ENCODE measurements around the gene LHFPL2. TPM values are rescaled to one million over a fixed set of nuclear protein-coding genes. Genes with fewer than 3 reads are reported as not detected.

LHFPL2 gene
- total RNA-seq, 1 experiment from 2014 or later = 4.8 TPM

DNA sequence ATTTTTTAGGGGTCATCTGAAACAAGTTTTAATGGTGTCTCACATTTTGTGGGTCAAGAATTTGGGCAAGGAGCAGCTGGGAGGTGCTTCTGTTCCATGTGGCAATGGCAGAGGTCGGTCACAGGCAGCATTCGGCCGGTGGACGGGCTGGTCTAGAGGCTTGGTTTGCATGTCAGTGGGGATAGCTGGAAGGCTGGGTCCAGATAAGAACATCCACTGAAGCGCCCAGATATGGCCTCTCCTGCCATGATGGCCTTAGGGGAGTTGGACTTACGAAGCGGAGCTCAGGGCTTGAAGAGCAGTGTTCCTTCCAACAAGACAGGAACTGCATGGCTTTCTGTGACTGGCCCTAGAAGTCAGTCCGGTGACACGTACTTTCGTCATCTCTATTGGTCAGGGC lies 30.3 kb downstream of the LHFPL2 start:
- Histone ChIP-seq H3K27me3 (ENCODE audit: low read length) (no peaks in the 10 kb centered on the region), H3K27ac (ENCODE audit: low read length) (no peak overlapping the region), H3K4me3 (ENCODE audit: low read length) (no peak overlapping the region), H2AFZ (ENCODE audit: low read length) (no peak overlapping the region), H3K9me3 (ENCODE audit: low read length) (no peaks in the 10 kb centered on the region), H3K4me2 (ENCODE audit: low read depth, low read length, poor library complexity, severe bottlenecking) (no peak overlapping the region), H3K36me3 (ENCODE audit: insufficient read depth, low read length) (no peaks in the 10 kb centered on the region), H4K20me1 (ENCODE audit: insufficient read depth, low read depth, low read length) (no peaks in the 10 kb centered on the region), H3K9me2 (replicated peaks; ENCODE audit: insufficient read depth, low read length) (no peaks in the 10 kb centered on the region), H3K9ac (ENCODE audit: low read length) (no peak overlapping the region), H3K79me2 (ENCODE audit: low read length) (no peaks in the 10 kb centered on the region), H3K4me1 (ENCODE audit: low read length) (no peaks in the 10 kb centered on the region)
- DNase-seq = no peak

DNA sequence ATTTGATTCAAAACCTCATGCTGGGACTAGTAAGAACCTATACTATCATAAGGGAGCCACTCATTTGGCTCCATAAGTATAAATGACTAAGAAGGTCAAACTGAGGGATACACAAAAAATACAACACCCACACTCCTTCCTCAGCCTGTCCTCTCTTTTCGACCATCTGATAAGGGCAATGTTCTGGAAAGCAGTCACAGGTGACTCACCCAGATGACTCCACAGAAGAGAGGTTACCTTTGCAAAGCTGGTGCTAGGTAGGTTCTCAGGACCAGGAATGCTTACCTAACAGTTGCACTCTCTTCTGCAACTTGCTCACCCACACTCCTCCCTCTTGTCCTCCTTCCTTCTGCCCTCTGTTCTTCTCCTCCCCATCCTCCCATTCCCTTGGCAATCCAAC lies 32.9 kb downstream of the LHFPL2 start:
- Histone ChIP-seq H3K4me2 (ENCODE audit: low read depth, low read length, poor library complexity, severe bottlenecking) (no peak overlapping the region), H3K9ac (ENCODE audit: low read length) (no peak overlapping the region), H4K20me1 (ENCODE audit: insufficient read depth, low read depth, low read length) (no peaks in the 10 kb centered on the region), H3K9me3 (ENCODE audit: low read length) (no peaks in the 10 kb centered on the region), H3K27ac (ENCODE audit: low read length) (no peak overlapping the region), H3K4me1 (ENCODE audit: low read length) (no peaks in the 10 kb centered on the region), H3K36me3 (ENCODE audit: insufficient read depth, low read length) (no peaks in the 10 kb centered on the region), H3K9me2 (replicated peaks; ENCODE audit: insufficient read depth, low read length) (no peaks in the 10 kb centered on the region), H3K27me3 (ENCODE audit: low read length) (no peaks in the 10 kb centered on the region), H3K4me3 (ENCODE audit: low read length) (no peak overlapping the region), H2AFZ (ENCODE audit: low read length) (no peak overlapping the region), H3K79me2 (ENCODE audit: low read length) (no peaks in the 10 kb centered on the region)
- DNase-seq = no peak

DNA sequence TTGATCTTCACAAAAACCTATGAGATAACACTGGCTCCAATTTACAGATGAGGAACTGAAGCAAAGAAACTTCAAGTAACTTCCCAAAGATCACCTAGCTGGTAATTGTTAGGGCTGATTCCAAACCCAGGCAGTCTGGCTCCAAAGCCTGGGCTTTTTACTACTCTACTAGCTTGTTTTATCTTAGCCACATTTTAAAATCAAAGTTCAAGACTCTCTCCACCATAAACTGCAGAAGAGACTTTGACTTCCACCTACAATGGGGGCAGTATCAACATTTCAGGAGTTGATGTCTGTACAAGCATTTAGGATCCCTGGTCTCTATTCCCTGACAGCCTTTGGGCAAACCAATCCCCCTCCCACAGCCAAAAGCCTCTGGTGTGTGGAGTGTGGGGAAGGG lies 33.8 kb downstream of the LHFPL2 start:
- Histone ChIP-seq H3K9ac (ENCODE audit: low read length) (no peak overlapping the region), H3K9me2 (replicated peaks; ENCODE audit: insufficient read depth, low read length) (no peaks in the 10 kb centered on the region), H3K27me3 (ENCODE audit: low read length) (no peaks in the 10 kb centered on the region), H3K79me2 (ENCODE audit: low read length) (no peaks in the 10 kb centered on the region), H3K4me1 (ENCODE audit: low read length) (no peaks in the 10 kb centered on the region), H3K9me3 (ENCODE audit: low read length) (no peaks in the 10 kb centered on the region), H3K4me3 (ENCODE audit: low read length) (no peak overlapping the region), H2AFZ (ENCODE audit: low read length) (no peak overlapping the region), H3K4me2 (ENCODE audit: low read depth, low read length, poor library complexity, severe bottlenecking) (no peak overlapping the region), H3K36me3 (ENCODE audit: insufficient read depth, low read length) (no peaks in the 10 kb centered on the region), H3K27ac (ENCODE audit: low read length) (no peak overlapping the region), H4K20me1 (ENCODE audit: insufficient read depth, low read depth, low read length) (no peaks in the 10 kb centered on the region)
- DNase-seq = no peak

DNA sequence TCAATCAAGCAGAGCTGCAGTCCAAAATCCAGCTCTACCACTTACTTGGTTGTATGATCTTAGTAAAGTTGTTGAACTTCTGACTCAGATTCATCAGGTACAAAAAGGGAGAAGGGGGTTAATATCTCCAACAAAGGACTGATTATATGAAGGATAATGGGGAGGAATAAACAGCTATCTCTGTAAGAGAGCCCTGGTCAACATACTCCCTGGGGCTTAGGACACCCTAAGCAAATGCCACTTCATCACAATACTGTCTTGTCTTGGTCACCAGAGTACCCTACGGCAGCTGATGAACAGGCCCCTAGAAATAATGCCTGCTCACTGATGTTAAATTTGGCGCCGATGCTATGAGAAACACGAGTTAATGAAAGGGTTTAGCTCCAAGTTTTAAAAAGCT lies 34.8 kb downstream of the LHFPL2 start:
- Histone ChIP-seq H2AFZ (ENCODE audit: low read length) (no peak overlapping the region), H3K4me3 (ENCODE audit: low read length) (no peak overlapping the region), H3K27ac (ENCODE audit: low read length) (no peak overlapping the region), H3K4me1 (ENCODE audit: low read length) (no peaks in the 10 kb centered on the region), H3K9ac (ENCODE audit: low read length) (no peak overlapping the region), H3K9me3 (ENCODE audit: low read length) (no peaks in the 10 kb centered on the region), H3K27me3 (ENCODE audit: low read length) (no peaks in the 10 kb centered on the region), H3K79me2 (ENCODE audit: low read length) (no peaks in the 10 kb centered on the region), H4K20me1 (ENCODE audit: insufficient read depth, low read depth, low read length) (no peaks in the 10 kb centered on the region), H3K4me2 (ENCODE audit: low read depth, low read length, poor library complexity, severe bottlenecking) (no peak overlapping the region), H3K9me2 (replicated peaks; ENCODE audit: insufficient read depth, low read length) (no peaks in the 10 kb centered on the region), H3K36me3 (ENCODE audit: insufficient read depth, low read length) (no peaks in the 10 kb centered on the region)
- DNase-seq = no peak

DNA sequence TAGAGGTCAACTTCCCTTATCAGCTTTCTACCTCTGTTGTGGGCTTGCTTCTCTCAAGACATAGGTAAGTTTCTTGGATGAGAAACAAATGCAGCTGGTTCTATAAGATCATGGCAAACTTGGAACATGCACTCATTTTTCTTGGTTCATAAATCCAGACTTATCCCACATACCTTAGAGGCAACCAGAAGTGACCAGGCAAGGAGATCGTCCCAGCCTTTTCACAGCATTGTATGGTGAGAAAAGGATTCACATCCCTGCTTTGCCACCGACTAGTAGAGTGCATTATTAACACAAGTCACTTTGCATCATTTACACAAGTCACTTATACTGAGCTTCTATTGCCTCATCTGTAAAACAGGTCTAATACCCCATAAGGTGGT lies 35.4 kb downstream of the LHFPL2 start:
- Histone ChIP-seq H4K20me1 (ENCODE audit: insufficient read depth, low read depth, low read length) (no peaks in the 10 kb centered on the region), H3K4me1 (ENCODE audit: low read length) (no peaks in the 10 kb centered on the region), H3K79me2 (ENCODE audit: low read length) (no peaks in the 10 kb centered on the region), H3K9me3 (ENCODE audit: low read length) (no peaks in the 10 kb centered on the region), H3K9ac (ENCODE audit: low read length) (no peak overlapping the region), H3K27ac (ENCODE audit: low read length) (no peak overlapping the region), H3K36me3 (ENCODE audit: insufficient read depth, low read length) (no peaks in the 10 kb centered on the region), H2AFZ (ENCODE audit: low read length) (no peak overlapping the region), H3K4me2 (ENCODE audit: low read depth, low read length, poor library complexity, severe bottlenecking) (no peak overlapping the region), H3K4me3 (ENCODE audit: low read length) (no peak overlapping the region), H3K27me3 (ENCODE audit: low read length) (no peaks in the 10 kb centered on the region), H3K9me2 (replicated peaks; ENCODE audit: insufficient read depth, low read length) (no peaks in the 10 kb centered on the region)
- DNase-seq = no peak

DNA sequence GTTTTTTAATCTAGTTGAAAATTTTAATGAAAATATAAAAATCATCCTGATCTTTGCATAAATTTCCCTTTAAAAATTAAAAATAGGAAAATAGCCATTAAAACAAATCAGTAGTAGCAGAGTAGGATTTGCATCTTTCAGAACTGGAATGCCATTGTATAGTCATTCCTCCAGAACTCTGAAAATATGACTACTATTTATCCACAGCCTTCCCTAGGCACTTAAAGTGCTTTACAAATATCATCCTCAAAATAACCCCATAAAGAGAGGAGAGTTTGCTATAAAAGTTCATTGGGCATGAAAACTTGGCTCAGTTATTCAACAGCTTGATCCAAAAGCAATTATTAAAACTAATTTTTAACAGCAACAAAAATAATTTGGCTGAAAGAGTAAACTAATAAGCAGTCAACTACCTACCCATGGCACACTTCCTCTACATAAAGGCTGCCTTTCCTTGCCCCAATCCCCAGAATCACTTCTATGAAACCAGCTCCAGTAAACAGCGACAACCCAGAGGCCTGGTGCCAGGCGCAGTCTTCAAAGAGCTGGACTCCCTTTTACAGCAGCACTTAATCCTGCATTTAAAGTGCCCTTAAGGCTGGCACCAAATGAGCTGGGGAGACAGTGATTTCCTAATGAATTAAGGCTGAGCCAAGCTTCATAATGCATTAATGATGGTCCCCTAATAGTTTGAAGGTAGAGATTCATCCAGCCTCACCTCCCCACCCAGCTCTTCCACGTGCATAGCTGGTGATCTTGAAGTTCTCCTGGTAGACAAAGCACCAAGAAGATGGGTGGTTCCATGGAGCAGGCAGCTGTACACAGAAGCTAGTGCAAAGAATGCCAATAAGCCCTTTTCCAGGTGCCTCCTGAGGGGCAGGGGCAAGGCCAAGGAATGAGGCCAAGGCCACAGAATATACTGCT lies 36.1 kb downstream of the LHFPL2 start:
- no peak overlapping the region for H3K9ac ChIP-seq (ENCODE audit: low read length)
- H3K79me2 ChIP-seq (ENCODE audit: low read length) = no peaks in the 10 kb centered on the region
- no peak overlapping the region for H2AFZ ChIP-seq (ENCODE audit: low read length)
- H3K27ac ChIP-seq (ENCODE audit: low read length) = no peak overlapping the region
- H4K20me1 ChIP-seq (ENCODE audit: insufficient read depth, low read depth, low read length) = no peaks in the 10 kb centered on the region
- no peaks in the 10 kb centered on the region for H3K9me3 ChIP-seq (ENCODE audit: low read length)
- no peaks in the 10 kb centered on the region for H3K9me2 ChIP-seq (replicated peaks; ENCODE audit: insufficient read depth, low read length)
- DNase-seq = no peak
- H3K36me3 ChIP-seq (ENCODE audit: insufficient read depth, low read length) = no peaks in the 10 kb centered on the region
- no peaks in the 10 kb centered on the region for H3K27me3 ChIP-seq (ENCODE audit: low read length)
- H3K4me2 ChIP-seq (ENCODE audit: low read depth, low read length, poor library complexity, severe bottlenecking) = no peak overlapping the region
- H3K4me1 ChIP-seq (ENCODE audit: low read length) = no peaks in the 10 kb centered on the region
- no peak overlapping the region for H3K4me3 ChIP-seq (ENCODE audit: low read length)

DNA sequence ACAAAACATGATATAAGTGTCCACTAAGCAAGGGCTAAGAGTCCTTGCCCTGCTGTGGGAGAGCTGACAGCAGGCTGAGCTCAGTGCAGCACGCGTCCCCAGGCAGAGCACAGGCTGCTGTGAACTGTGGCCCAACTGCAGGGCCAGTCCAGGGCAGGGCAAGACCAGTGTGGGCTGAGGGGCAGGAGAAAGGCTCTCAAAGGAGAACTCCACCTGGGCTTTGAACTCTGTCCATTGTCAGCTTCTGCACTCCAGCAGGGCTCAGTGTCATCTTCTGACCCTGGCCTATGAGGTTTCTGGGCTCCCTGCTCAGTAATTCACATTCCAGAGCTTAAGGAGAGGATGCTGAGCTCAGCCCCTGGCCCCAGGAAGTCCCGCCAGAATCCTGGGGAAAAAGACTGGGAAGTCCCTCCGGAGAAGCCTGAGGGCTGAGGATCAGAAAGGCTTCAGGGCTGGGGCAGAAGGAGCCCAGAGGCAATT lies 37.4 kb downstream of the LHFPL2 start:
- H3K27ac ChIP-seq (ENCODE audit: low read length) = no peak overlapping the region
- H3K4me2 ChIP-seq (ENCODE audit: low read depth, low read length, poor library complexity, severe bottlenecking) = no peak overlapping the region
- no peak overlapping the region for H3K9ac ChIP-seq (ENCODE audit: low read length)
- H3K27me3 ChIP-seq (ENCODE audit: low read length) = no peaks in the 10 kb centered on the region
- no peaks in the 10 kb centered on the region for H4K20me1 ChIP-seq (ENCODE audit: insufficient read depth, low read depth, low read length)
- H2AFZ ChIP-seq (ENCODE audit: low read length) = no peak overlapping the region
- no peaks in the 10 kb centered on the region for H3K9me3 ChIP-seq (ENCODE audit: low read length)
- no peaks in the 10 kb centered on the region for H3K4me1 ChIP-seq (ENCODE audit: low read length)
- H3K9me2 ChIP-seq (replicated peaks; ENCODE audit: insufficient read depth, low read length) = no peaks in the 10 kb centered on the region
- H3K4me3 ChIP-seq (ENCODE audit: low read length) = no peak overlapping the region
- no peaks in the 10 kb centered on the region for H3K36me3 ChIP-seq (ENCODE audit: insufficient read depth, low read length)
- no peaks in the 10 kb centered on the region for H3K79me2 ChIP-seq (ENCODE audit: low read length)
- DNase-seq = no peak

DNA sequence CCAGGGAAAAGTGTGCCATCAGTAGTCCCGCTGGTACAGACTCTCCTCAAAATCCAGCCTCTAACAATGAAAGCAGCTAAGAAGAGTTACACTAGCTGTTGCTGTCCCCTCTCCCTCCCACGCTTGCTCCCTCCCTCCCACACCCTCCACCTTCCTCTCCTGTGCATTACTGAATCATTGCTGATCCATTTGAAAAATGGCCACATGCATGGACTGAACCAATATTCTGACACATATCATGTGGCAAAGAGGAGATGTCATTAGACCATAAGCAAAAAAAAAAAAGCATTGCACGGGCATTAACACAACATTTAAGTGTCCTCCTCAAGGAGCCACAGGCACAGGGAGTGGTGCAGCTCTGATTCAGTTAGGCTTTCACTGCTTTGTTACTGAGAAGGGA lies 37.9 kb downstream of the LHFPL2 start:
- H3K36me3 ChIP-seq (ENCODE audit: insufficient read depth, low read length) = no peaks in the 10 kb centered on the region
- no peak overlapping the region for H3K4me2 ChIP-seq (ENCODE audit: low read depth, low read length, poor library complexity, severe bottlenecking)
- H3K4me1 ChIP-seq (ENCODE audit: low read length) = no peaks in the 10 kb centered on the region
- H3K4me3 ChIP-seq (ENCODE audit: low read length) = no peak overlapping the region
- H3K9ac ChIP-seq (ENCODE audit: low read length) = no peak overlapping the region
- H2AFZ ChIP-seq (ENCODE audit: low read length) = no peak overlapping the region
- no peak overlapping the region for H3K27ac ChIP-seq (ENCODE audit: low read length)
- H3K9me3 ChIP-seq (ENCODE audit: low read length) = no peaks in the 10 kb centered on the region
- no peaks in the 10 kb centered on the region for H4K20me1 ChIP-seq (ENCODE audit: insufficient read depth, low read depth, low read length)
- H3K27me3 ChIP-seq (ENCODE audit: low read length) = no peaks in the 10 kb centered on the region
- DNase-seq = no peak
- no peaks in the 10 kb centered on the region for H3K9me2 ChIP-seq (replicated peaks; ENCODE audit: insufficient read depth, low read length)
- H3K79me2 ChIP-seq (ENCODE audit: low read length) = no peaks in the 10 kb centered on the region
